ENCODE data around the gene IDH3B. TPM values are rescaled to one million over a fixed set of nuclear protein-coding genes. Genes with fewer than 3 reads are reported as not detected.
"Not testable (repeated sequence)": the region's sequence is repeated elsewhere in the genome, so short reads cannot be mapped to it uniquely, and the experiment has no call there.

IDH3B gene
- total and polyA plus RNA-seq, 2 donors (not counting 1 experiment from before 2014, with no cell fraction given) = 131 to 225 TPM

DNA sequence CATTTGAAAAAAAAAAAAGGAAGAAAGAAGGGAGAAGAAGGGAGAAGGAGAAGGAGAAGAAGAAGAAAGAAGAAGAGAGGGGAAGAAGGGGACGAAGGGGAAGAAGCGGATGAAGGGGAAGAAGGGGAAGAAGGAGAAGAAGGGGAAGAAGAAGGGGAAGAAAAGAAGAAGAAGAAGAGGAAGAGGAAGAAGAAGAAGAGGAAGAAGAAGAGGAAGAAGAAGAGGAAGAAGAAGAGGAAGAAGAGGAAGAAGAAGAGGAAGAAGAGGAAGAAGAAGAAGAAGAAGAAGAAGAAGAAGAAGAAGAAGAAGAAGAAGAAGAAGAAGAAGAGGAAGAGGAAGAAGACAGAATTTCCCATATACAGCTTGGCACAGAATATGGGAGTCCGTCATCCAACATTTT lies 18.0 kb upstream of the IDH3B start:
- intact Hi-C loops (cut with micrococcal nuclease); H3K9me3 Mint-ChIP-seq (ENCODE audit: insufficient read depth); DNase-seq; H3K79me2 ChIP-seq (ENCODE audit: control insufficient read depth, insufficient read depth, low read length); H3K9me3 ChIP-seq (ENCODE audit: control extremely low read depth in 1 of 3, control insufficient read depth in 2 of 3, insufficient read depth in 1 of 3, low read length in 2 of 3); H3K27me3 ChIP-seq (replicated peaks in 1 of 4; ENCODE audit: control extremely low read depth in 1 of 4, control insufficient read depth in 3 of 4, insufficient read depth in 4 of 4, low read length in 3 of 4); CTCF ChIA-PET; H3K27ac ChIP-seq (ENCODE audit: low read length in 2 of 2); H2AFZ ChIP-seq (ENCODE audit: insufficient read depth, low read depth, low read length, poor library complexity, severe bottlenecking); H3K4me1 ChIP-seq (ENCODE audit: control insufficient read depth in 2 of 2, insufficient read depth in 2 of 2, low read length in 2 of 2); H3K9ac ChIP-seq (ENCODE audit: low read length); H3K27ac Mint-ChIP-seq; H4K20me1 ChIP-seq (ENCODE audit: control insufficient read depth, insufficient read depth, low read length, poor library complexity, severe bottlenecking); POLR2A ChIA-PET; H3K4me1 Mint-ChIP-seq; H3K4me3 ChIP-seq (ENCODE audit: control extremely low read depth in 1 of 5, extremely low read depth in 1 of 5, insufficient read depth in 1 of 5, low read depth in 2 of 5, low read length in 4 of 5); ATAC-seq (ENCODE audit: low read depth); H3K4me3 Mint-ChIP-seq; H3K36me3 ChIP-seq (replicated peaks in 1 of 2; ENCODE audit: control extremely low read depth in 1 of 2, control insufficient read depth in 1 of 2, extremely low read depth in 1 of 2, insufficient read depth in 2 of 2, low read length in 1 of 2); H3K4me2 ChIP-seq (replicated peaks; ENCODE audit: low read depth, low read length, poor library complexity, severe bottlenecking): not testable (repeated sequence)
- H3K27me3 Mint-ChIP-seq = peaks cover 30% of the 10 kb centered on the region
- WGBS (ENCODE audit: insufficient coverage) = 91% methylated on average over 2 of the region's 3 CpGs

DNA sequence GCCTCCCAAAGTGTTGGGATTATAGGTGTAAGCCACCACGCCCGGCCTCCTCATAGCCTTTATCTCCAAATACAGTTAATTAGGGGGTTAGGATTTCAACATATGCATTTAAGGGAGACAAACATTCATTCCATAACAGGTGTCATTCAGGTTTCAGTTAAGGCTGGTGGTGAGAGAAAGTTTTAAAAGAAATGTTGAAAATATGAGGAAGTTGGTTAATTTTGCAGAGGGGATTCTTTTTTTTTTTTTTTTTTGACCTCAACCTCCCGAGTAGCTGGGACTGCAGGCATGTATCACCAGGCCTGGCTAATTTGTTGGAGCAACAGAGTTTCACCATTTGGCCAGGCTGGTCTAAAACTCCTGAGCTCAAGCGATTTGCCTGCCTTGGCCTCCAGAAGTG lies 16.0 kb upstream of the IDH3B start:
- H3K4me3 Mint-ChIP-seq = no peak overlapping the region
- intact Hi-C loops (cut with micrococcal nuclease) = no loop called here
- no peaks in the 10 kb centered on the region for H3K9me3 Mint-ChIP-seq (ENCODE audit: insufficient read depth)
- no peaks in the 10 kb centered on the region for H3K36me3 ChIP-seq (replicated peaks in 1 of 2; ENCODE audit: control extremely low read depth in 1 of 2, control insufficient read depth in 1 of 2, extremely low read depth in 1 of 2, insufficient read depth in 2 of 2, low read length in 1 of 2)
- no peak for TF ChIP-seq EZH2 (IDR thresholded peaks at IDR 0.05; ENCODE audit: borderline replicate concordance, insufficient read depth, low read depth, low read length, poor library complexity, severe bottlenecking)
- TF ChIP-seq, protein P1, sequence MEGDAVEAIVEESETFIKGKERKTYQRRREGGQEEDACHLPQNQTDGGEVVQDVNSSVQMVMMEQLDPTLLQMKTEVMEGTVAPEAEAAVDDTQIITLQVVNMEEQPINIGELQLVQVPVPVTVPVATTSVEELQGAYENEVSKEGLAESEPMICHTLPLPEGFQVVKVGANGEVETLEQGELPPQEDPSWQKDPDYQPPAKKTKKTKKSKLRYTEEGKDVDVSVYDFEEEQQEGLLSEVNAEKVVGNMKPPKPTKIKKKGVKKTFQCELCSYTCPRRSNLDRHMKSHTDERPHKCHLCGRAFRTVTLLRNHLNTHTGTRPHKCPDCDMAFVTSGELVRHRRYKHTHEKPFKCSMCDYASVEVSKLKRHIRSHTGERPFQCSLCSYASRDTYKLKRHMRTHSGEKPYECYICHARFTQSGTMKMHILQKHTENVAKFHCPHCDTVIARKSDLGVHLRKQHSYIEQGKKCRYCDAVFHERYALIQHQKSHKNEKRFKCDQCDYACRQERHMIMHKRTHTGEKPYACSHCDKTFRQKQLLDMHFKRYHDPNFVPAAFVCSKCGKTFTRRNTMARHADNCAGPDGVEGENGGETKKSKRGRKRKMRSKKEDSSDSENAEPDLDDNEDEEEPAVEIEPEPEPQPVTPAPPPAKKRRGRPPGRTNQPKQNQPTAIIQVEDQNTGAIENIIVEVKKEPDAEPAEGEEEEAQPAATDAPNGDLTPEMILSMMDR (IDR thresholded peaks at IDR 0.05) = no peak
- no peaks in the 10 kb centered on the region for H4K20me1 ChIP-seq (ENCODE audit: control insufficient read depth, insufficient read depth, low read length, poor library complexity, severe bottlenecking)
- WGBS (ENCODE audit: insufficient coverage) = 83% methylated on average over 1 of the region's 4 CpGs
- no peaks in the 10 kb centered on the region for H3K4me1 Mint-ChIP-seq
- no peak overlapping the region for H3K27ac Mint-ChIP-seq
- H3K4me3 ChIP-seq (ENCODE audit: control extremely low read depth in 1 of 5, extremely low read depth in 1 of 5, insufficient read depth in 1 of 5, low read depth in 2 of 5, low read length in 4 of 5) = no peak overlapping the region
- no peak overlapping the region for H3K27ac ChIP-seq (ENCODE audit: low read length in 2 of 2)
- H3K79me2 ChIP-seq (ENCODE audit: control insufficient read depth, insufficient read depth, low read length) = no peaks in the 10 kb centered on the region
- DNase-seq (no peak), ATAC-seq (ENCODE audit: low read depth) (no peak)
- no peak overlapping the region for H3K4me2 ChIP-seq (replicated peaks; ENCODE audit: low read depth, low read length, poor library complexity, severe bottlenecking)
- peaks cover 0 to 6% (median 0%) of the 10 kb centered on the region in 3 donors for H3K9me3 ChIP-seq (ENCODE audit: control extremely low read depth in 1 of 3, control insufficient read depth in 2 of 3, insufficient read depth in 1 of 3, low read length in 2 of 3)
- CTCF ChIA-PET = no interaction called here
- H3K27me3 ChIP-seq (replicated peaks in 1 of 4; ENCODE audit: control extremely low read depth in 1 of 4, control insufficient read depth in 3 of 4, insufficient read depth in 4 of 4, low read length in 3 of 4) = peaks cover 0 to 10% (median 2%) of the 10 kb centered on the region in 4 experiments
- POLR2A ChIA-PET = no interaction called here
- no peak overlapping the region for H2AFZ ChIP-seq (ENCODE audit: insufficient read depth, low read depth, low read length, poor library complexity, severe bottlenecking)
- H3K4me1 ChIP-seq (ENCODE audit: control insufficient read depth in 2 of 2, insufficient read depth in 2 of 2, low read length in 2 of 2) = no peaks in the 10 kb centered on the region
- no peak overlapping the region for H3K9ac ChIP-seq (ENCODE audit: low read length)
- H3K27me3 Mint-ChIP-seq = peaks cover 23% of the 10 kb centered on the region
